Activated CD4-positive, alpha-beta T cell treated with anti-CD3 and anti-CD28 coated beads, Interleukin-2, Interleukin-4, amounts not matched to agents 100 ng/mL and 50 ng/mL, durations not matched to agents 16 hours and 8 hours (primary cell): ENCODE measurements around the gene STIMATE.

Experiments used
- DNase-seq: peaks from one replicate; pipeline ENCODE4 v3.0.0-alpha.2; 2020; ENCODE audit warnings: low spot score

STIMATE gene

GRCh38 chr3:52817221-52817620 lies 80.1 kb downstream of the STIMATE start:
- DNase-seq = no peak

GRCh38 chr3:52816654-52817053 lies 80.7 kb downstream of the STIMATE start:
- DNase-seq = no peak

DNA sequence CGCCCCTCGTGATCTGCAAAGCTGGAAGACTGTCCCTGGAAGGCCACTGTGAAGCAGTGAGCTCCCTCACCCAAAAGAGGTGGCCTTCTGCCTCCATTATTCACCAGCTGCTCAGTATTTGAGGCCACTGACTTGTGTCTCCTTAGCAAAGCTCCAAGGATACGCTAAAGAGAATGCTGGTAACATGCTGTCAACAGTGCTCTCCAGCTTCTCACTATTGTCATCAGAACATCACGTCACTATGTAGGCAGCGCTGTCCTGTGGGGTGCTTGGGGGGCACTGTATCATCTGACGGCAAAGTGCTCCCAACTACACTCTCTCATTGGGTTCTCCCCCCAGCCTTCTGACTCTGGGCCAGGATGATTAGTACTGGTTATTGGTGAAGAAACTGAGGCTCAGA lies 81.1 kb downstream of the STIMATE start:
- DNase-seq = no peak

GRCh38 chr3:52813810-52814209 lies 83.5 kb downstream of the STIMATE start:
- no peak for DNase-seq

DNA sequence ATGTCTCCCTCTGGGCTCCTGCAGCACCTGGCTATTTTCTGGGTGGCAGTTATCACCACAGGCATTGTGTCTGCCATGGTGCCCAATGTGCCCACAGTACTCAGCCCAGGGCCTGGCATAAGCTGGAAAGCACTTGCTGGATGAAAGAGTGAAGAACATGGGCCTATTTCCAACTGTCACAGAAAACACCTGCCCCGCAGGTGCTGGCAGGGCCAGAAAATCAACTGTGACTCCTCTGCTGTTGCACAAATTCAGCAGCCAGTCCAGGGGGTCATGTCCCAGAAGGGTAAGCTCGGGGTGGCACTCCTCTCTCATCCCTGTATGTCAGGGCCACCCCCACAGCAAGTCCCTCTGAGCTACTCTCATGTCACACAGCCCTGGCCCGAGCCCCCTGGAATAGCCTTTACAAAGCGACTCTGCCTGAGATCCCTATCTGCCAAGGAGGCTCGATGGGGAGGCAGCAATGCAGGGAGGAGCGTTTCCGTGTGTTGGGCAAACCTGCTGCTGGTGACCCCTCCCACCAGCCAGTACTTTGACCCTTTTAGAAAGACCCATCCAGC lies 85.8 kb downstream of the STIMATE start:
- DNase-seq = no peak

DNA sequence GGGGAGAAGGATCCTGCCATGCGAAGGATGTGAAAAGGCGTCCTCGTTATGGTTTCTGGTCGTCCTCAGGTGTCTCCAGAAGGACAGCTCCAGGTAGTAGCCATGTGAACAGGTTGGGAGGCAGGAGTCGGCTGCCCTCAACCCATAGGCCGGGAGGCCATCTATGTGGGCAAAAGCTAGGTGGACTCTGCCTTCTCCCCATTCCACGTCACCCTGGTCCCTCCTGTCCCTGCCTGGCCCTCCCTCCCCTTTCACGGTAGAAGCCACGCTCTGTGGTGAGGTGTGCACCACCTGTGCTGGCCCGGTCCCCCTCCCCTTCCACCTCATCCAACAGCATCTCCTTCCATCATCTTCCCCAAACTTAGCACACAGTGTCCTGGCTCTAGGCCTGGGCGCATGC lies 86.4 kb downstream of the STIMATE start:
- no peak for DNase-seq

DNA sequence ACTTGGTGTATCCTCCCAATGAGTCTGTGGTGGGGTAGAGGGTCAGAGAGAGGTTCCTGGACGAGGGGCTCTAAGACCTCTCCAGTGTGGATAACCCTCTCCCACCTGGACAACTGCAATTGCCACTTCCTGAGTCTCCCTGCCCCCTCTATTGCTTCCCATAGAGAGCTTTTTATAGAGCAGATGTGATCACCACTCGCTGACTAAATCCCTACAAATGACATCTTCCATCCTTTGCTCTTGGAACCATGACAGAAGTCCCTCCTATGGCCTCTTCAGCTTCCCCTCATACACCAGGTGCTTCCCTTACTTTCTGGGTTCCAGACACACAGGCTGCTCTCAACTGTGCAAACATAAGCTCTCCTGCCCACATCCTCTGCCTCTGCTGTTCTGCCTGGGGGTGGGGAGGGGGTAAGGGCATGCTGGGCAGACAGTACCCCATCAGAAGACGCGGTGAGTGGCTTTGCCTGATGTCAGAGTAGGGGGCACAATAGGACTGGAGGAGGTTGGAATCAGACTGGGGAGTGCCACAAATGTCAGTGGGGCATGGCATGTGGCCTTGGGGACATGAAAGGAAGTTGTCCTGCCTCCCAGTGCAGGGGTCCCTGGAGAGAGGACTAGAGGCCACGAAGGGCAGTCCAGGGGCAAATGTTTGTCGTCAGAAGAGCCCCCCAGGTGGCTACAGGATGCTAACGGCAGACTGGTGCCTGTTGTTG lies 87.5 kb downstream of the STIMATE start:
- no peak for DNase-seq

DNA sequence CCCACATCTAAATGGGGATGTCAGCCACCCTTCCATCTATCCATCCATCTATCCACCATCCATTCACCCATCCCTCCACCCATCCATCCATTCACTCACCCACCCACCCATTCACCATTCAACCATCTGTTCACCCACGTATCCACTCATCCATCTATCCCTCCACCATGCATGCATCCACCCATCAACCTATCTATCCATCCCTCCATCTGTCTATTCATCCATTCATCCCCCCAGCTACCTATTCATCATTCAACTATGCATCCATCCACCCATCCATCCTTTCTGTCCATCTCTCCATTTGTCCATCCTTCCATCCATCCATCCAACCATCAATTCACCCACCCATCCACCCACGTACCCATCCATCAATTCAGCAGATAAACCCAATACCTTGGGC lies 88.2 kb downstream of the STIMATE start:
- DNase-seq = no peak

GRCh38 chr3:52805270-52806039 lies 91.9 kb downstream of the STIMATE start:
- DNase-seq = no peak

DNA sequence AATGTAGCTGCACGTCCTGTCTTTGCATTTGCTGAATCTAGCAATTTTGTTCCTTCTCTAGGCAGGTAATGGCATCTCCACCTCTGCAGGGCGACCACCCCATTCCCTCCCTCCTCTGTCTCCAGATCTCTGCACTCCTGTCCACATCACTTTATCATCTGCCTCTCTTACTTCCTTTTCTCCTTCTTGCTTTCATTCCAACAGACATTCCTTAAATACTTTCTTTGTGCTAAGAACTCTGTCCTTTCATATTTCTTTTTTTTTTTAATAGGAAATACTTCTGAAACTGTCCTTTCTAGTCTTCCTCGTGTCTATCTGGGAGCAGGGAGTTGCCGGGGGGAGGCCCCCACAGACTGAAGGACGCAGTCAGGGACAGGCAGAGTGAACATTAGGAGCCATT lies 95.5 kb downstream of the STIMATE start:
- DNase-seq = no peak

DNA sequence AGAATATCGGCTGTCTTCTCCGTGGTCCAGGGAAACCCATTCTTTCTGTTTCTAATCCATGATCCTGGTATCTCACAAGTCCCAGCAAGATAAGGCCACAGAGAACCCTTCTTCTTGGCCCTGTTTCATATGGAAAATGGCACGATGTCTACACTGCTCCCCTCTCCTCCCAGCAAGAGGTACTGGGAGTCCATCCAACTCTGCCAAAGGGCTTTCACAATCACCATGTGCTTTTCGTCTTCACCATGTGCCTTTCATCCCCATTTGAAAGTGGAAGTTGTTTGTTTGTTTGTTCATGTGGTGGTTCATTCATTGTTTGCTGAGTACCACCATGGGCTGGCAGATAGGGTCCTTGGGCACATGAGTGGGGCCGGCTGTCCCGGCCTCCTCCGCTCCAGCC lies 97.3 kb downstream of the STIMATE start:
- DNase-seq = no peak

DNA sequence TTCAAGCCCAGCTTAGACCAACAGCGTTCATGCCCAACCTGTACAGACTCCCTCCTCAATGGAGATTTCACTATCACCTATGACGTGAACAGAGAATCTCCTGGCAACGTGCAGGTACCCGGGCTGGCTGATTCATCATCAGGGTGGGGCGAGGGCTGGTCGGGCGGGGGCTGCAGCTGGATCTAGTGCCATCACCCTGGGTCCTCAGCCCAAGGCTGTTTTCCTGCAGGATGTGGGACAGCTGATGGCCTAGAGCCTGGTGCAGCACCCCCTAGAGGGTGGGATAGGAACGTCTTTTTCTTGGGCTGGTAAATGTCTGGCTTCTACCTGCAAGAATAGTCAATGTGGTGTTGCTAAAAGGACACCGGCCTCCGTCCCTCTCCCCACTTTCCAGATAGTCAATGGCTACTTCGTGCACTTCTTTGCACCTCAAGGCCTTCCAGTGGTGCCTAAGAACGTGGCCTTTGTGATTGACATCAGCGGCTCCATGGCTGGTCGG lies 98.3 kb downstream of the STIMATE start:
- peak; percentile 15 for DNase-seq

DNA sequence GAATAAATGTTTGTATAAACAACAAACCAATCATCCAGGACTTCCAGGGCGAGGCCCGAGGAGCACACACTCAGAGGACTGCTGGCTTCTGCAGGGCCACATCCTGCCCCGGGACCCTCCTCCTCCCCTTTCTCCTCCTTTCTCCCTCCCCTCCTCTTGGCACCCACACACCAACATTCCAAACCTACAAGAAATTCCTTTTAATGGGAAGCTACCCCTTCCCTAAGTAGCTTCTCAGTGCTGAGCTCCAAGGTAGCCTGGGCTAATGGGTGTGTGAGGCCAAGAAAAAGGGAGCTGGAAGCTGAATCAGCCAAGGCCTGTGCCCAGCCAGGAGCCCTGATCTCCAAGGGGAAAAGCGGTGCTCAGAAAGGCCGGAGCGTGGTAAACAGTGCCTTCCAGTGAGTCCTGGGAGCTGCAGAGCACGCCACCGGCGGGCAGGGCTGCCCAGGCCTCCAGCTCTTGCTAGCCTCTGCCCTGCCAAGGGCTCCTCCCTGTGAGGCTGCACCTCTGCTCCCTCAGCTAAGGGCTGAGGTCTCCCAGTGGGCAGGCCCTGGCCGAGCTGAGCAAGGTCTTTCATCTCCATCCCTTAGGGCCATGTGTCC lies 98.9 kb downstream of the STIMATE start:
- DNase-seq = no peak

- no peak for DNase-seq
These were observed 100.9 kb downstream of the STIMATE start for GRCh38 chr3:52796411-52796810.

DNA sequence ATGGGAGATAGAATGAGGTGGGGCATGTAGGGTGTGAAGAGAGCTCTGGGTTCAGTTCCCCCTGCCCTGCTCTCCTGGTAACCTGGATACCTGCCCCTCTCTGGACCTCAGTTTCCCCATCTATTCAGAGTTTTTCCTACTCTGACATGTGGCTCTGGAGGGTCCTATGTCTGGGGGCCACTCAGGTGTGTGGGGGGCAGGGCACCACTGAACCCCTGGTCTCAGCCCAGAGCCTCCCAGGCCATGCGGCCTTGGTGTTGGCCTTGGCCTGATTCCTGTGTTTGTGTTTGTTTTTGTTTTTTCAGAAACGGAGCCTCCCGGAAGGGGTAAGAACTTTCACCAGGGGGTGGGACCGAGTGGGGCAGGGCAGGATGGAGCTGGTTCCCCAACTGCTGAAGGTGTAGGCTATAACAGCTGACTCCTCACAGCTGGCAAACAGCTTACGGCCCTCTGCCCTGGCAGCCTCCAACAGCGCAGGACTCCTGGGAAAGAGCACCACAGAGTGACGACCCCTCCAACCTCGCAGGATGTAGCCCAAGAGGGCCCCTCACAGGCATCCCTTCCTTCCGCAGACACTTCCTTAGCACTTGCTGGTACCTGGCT lies 101.9 kb downstream of the STIMATE start:
- DNase-seq = no peak

DNA sequence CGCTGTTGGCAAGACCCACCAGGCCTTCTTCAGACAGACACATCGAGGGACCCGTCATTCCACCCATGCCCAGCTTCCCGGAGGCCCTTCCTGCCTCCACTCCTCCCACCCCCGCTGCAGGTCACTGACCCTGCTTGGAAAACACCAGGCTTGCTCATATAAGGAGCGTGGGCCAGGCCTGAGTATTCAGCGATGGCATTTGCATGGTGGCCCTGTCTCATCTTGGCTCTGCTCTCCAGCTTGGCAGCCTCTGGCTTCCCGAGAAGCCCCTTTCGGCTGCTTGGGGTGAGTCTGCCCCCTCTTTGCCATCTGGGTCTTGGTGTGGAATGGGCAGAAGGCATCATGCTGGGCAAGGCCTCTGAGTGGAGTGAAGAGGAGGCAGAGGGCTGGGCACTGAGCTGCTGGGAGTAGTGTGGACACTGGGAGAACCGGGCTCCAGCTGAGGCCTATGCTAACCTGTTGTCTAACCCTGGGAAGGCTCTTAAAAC lies 102.7 kb downstream of the STIMATE start, which contains the start of gene ITIH3:
ITIH3 (plus strand) TSS at position 185 of the 488 bp plus-strand sequence; CDS start at position 193, 8 bp downstream.
- no peak for DNase-seq

DNA sequence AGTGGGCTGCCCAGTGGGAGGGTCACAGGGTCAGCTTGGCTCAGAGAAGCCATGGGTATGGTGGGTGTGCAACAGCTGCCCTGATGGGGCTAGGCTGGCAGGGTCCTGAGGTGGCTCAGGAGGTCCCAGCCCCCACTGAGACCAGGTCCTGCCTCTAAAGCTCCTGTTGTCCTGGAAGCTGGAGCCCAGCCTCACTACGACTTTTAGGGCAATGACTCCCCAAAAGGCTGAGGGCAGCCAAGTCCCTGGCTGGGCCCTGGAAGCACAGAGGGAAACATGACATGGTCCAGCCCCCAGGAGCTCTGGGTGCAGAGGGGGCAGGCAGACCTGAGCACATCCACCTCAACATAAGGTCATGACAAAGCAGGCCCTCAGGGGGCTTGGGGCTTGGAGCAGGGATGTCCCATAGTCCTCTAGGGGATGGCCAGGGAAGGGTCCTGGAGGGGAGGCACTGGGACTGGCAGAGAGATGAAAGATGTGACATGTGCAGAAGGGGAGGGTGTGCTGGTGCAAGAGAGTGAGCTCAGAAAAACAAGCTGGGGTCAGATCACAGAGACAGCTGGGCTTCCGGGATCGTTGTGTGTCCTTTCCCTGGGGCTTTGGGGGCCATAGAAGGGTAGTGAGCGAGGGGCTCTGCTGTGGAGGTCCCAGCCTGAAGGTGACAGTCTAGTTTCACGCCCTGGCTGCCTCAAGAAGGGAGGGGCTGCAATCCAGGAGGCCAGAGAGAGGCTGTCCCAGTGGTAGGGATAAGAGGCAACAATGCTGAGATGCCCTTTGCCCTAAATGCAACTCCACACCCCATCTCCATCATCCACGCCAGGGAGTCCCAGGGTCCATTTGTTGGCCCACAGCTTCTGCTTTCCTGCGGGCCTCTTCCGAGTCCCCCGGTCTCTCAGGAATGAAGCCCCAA lies 103.4 kb downstream of the STIMATE start:
- DNase-seq = no peak

DNA sequence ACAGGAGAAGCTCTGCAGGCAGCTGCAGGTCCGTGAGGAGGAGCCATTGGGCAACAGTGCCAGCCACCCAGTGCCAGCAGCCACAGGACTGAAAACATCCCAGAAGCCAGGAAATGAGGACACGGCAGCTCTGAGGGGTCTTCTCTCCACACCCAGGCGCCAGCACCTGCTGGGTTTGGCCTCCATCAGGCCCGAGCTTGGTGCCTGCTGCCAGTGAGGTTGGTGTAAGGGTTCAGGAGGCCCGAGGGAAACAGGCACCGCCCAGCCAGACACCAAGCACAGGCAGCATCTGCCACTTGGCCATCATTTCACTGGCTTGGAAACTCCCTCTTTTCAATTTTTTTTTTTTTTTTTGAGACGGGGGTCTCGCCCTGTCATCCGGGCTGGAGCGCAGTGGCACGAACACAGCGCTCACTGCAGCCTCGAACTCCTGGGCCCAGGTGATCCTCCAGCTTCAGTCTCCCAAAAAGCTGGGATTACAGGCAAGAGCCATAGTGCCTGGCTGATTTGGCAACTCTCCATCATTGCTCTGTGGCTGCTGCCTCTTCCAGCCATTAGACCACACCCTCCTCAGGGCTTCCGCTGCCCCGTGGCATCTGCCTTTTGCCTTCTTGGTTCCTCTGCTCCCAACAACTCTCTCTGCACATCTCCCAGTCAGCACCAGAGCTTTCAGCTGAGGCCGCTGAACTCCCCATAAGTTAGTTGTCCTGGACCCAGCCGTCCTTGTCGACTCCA lies 104.2 kb downstream of the STIMATE start:
- no peak for DNase-seq

DNA sequence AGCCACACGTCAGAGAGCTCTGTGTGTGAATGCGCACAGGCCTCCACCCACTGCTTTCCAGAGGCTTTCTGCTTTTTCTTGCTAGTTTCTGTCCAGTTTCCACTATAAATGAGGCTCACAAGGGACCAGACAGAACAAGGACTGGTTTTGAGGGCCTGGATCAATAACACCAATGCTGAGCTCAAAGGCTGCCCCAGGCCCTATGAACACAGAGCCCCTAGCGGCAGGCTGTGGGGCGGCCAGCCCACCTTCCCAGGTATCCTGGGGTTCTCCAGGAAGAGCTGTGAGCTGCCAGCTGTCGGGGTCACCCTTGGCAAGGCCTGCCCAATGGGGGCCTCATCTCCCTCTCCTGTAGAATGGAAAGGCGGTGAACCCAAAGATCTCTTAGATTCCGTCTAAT lies 104.9 kb downstream of the STIMATE start:
- no peak for DNase-seq

- no peak for DNase-seq
These were observed 105.4 kb downstream of the STIMATE start for GRCh38 chr3:52791928-52792327.
